ENCODE results near the gene CKM.

Gene CKM

GRCh38 chr19:45297674-45298073 is 25.0 kb downstream of the CKM start:
- peaks cover 4% of the 10 kb centered on the region for H3K36me3 Mint-ChIP-seq (ENCODE audit: low read depth)
- H3K4me3 Mint-ChIP-seq = no peak overlapping the region
- H3K4me1 Mint-ChIP-seq (ENCODE audit: low read depth) = no peaks in the 10 kb centered on the region
- H3K27ac Mint-ChIP-seq = no peak overlapping the region
- no peaks in the 10 kb centered on the region for H3K27me3 Mint-ChIP-seq (ENCODE audit: low read depth)
- H3K9me3 Mint-ChIP-seq = no peaks in the 10 kb centered on the region

DNA sequence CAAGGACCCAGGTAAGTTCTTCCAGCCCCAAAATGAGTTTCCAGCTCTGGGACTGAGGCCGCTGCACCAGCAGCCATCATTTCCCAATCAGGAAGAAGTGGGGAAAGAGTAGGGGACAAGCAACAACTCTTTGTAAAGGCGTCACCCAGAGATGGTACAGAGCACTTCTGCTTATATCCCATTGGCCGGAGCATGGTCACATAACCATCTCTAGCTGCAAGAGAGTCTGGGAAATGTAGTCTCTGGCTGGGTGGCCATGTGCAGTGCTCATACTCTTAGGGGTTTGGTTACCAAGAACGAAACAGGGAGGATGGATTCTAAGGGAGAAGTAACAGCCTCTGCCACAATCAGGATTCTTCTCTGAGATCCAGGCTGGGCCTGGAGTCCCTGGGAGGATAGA is 26.3 kb downstream of the CKM start:
- H3K36me3 Mint-ChIP-seq (ENCODE audit: low read depth) = peaks cover 9% of the 10 kb centered on the region
- H3K9me3 Mint-ChIP-seq = no peaks in the 10 kb centered on the region
- no peak overlapping the region for H3K27ac Mint-ChIP-seq
- H3K4me1 Mint-ChIP-seq (ENCODE audit: low read depth) = no peaks in the 10 kb centered on the region
- H3K4me3 Mint-ChIP-seq = no peak overlapping the region
- H3K27me3 Mint-ChIP-seq (ENCODE audit: low read depth) = no peaks in the 10 kb centered on the region

- Mint-ChIP-seq H3K4me3 (no peak overlapping the region), H3K36me3 (ENCODE audit: low read depth) (peaks cover 10% of the 10 kb centered on the region), H3K27ac (no peak overlapping the region)
Measured at GRCh38 chr19:45295873-45296272, 26.8 kb downstream of the CKM start.

DNA sequence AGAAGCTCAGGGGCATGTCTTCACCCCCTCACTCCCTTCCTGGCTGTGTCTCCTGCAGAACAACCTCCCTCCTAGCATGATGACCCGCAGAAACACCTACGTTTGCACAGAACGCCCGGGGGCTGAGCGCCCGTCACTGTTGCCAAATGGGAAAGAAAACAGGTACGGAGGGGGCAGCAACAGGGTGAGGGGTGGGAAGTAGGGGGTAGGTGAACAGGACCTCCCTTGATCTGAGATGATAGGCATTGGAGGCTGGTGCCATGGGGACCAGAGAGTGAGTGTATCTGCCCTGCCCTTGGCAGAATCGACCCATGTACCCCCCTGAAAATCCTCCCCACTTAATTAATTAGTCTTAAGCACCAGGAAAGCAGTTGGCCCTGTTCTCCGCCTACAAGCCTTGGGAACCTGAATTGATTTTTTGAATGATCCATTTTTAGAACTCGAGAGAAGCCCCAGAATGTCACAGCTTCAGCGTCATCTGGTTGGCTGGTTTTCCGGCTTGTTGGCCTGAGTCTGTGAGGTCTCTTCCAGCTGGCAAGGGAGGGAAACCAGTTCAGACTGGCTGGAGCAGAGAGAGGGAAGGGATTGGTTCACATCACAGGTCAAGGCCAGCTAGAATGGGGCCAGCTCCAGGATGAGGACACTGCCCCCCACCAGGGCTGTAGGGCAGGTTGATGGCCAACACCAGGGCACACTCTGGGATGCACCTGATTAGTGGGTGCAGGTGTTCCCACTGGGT is 28.2 kb downstream of the CKM start:
- Mint-ChIP-seq H3K4me3 (no peak overlapping the region), H3K9me3 (no peaks in the 10 kb centered on the region), H3K36me3 (ENCODE audit: low read depth) (peaks cover 10% of the 10 kb centered on the region), H3K27me3 (ENCODE audit: low read depth) (no peaks in the 10 kb centered on the region), H3K4me1 (ENCODE audit: low read depth) (no peaks in the 10 kb centered on the region), H3K27ac (no peak overlapping the region)

More at GRCh38 chr19:45295873-45296272, 26.8 kb downstream of the CKM start:
- H3K4me1 Mint-ChIP-seq (ENCODE audit: low read depth) = no peaks in the 10 kb centered on the region
- no peaks in the 10 kb centered on the region for H3K9me3 Mint-ChIP-seq
- H3K27me3 Mint-ChIP-seq (ENCODE audit: low read depth) = no peaks in the 10 kb centered on the region

- H3K4me3 Mint-ChIP-seq = no peak overlapping the region
- no peaks in the 10 kb centered on the region for H3K4me1 Mint-ChIP-seq (ENCODE audit: low read depth)
- H3K9me3 Mint-ChIP-seq = no peaks in the 10 kb centered on the region
- H3K27me3 Mint-ChIP-seq (ENCODE audit: low read depth) = no peaks in the 10 kb centered on the region
- H3K27ac Mint-ChIP-seq = no peak overlapping the region
- H3K36me3 Mint-ChIP-seq (ENCODE audit: low read depth) = peaks cover 13% of the 10 kb centered on the region
Measured at GRCh38 chr19:45293682-45294081, 29.0 kb downstream of the CKM start.

- no peaks in the 10 kb centered on the region for H3K4me1 Mint-ChIP-seq (ENCODE audit: low read depth)
- no peaks in the 10 kb centered on the region for H3K9me3 Mint-ChIP-seq
- H3K27me3 Mint-ChIP-seq (ENCODE audit: low read depth) = no peaks in the 10 kb centered on the region
- no peak overlapping the region for H3K4me3 Mint-ChIP-seq
- no peak overlapping the region for H3K27ac Mint-ChIP-seq
- peaks cover 15% of the 10 kb centered on the region for H3K36me3 Mint-ChIP-seq (ENCODE audit: low read depth)
Measured at GRCh38 chr19:45291834-45292233, 30.8 kb downstream of the CKM start.

DNA sequence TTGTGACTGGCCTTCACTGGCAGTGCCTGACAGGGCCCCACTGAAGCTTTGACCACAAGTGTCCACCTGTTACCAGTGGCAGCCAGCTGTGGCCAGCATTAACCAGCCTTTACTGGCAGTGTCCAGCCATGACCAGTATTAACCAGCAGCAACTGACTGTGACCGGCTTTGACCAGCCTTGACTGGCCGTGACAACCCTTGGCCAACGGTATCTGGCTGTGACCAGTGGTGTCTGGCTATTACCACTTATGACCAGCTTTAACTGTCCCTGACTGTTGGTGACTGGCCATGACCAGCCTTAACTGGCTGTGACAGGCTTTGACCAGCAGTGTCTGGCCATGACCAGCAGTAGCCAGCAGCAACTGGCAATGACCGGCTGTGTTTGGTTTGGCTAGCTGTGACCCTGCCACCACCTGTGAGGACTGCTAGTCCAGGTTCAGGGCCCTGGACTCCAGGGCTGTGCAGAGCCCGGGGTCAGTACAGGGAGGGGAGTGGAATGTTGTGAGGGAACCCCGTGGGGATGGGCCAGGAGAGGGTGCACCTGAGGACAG is 32.2 kb downstream of the CKM start:
- H3K4me3 Mint-ChIP-seq = no peak overlapping the region
- no peaks in the 10 kb centered on the region for H3K27me3 Mint-ChIP-seq (ENCODE audit: low read depth)
- H3K9me3 Mint-ChIP-seq = no peaks in the 10 kb centered on the region
- no peak overlapping the region for H3K27ac Mint-ChIP-seq
- H3K36me3 Mint-ChIP-seq (ENCODE audit: low read depth) = peaks cover 17% of the 10 kb centered on the region
- H3K4me1 Mint-ChIP-seq (ENCODE audit: low read depth) = no peaks in the 10 kb centered on the region

DNA sequence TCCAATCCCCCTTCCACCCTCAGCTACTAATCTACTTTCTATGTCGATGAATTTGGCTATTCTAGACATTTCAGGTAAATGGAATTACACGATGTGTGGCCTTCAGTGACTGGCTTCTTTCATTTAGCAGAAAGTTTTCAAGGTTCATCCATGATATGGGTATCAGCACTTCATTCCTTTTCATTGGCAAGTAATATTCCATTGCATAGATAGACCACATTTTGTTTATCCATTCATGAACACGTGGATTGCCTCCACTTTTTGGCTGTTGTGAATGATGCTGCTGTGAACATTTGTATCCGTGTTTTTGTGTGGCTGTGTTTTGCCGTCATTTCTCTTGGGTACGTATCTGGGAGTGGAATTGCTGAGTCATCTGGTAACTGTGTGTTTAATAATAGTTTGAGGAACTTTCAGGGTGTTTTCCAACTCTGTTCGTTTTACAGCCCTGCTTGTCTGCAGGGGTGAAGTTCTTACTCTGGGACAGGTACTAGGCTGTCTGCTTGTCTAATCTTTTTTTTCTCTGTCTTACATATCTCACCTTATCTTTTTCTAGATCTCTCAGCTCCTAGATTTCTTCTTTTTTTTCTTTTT is 39.1 kb downstream of the CKM start:
- Mint-ChIP-seq H3K9me3 (no peaks in the 10 kb centered on the region), H3K4me3 (no peak overlapping the region), H3K36me3 (ENCODE audit: low read depth) (peaks cover 11% of the 10 kb centered on the region)

GRCh38 chr19:45280471-45280961 is 42.2 kb downstream of the CKM start:
- Mint-ChIP-seq H3K4me3 (no peak overlapping the region), H3K9me3 (no peaks in the 10 kb centered on the region), H3K36me3 (ENCODE audit: low read depth) (peaks cover 10% of the 10 kb centered on the region), H3K27ac (no peak overlapping the region), H3K27me3 (ENCODE audit: low read depth) (no peaks in the 10 kb centered on the region), H3K4me1 (ENCODE audit: low read depth) (peaks cover 2% of the 10 kb centered on the region)

More for the DNA sequence above, 39.1 kb downstream of the CKM start:
- Mint-ChIP-seq H3K27ac (no peak overlapping the region), H3K4me1 (ENCODE audit: low read depth) (peaks cover 2% of the 10 kb centered on the region), H3K27me3 (ENCODE audit: low read depth) (no peaks in the 10 kb centered on the region)

DNA sequence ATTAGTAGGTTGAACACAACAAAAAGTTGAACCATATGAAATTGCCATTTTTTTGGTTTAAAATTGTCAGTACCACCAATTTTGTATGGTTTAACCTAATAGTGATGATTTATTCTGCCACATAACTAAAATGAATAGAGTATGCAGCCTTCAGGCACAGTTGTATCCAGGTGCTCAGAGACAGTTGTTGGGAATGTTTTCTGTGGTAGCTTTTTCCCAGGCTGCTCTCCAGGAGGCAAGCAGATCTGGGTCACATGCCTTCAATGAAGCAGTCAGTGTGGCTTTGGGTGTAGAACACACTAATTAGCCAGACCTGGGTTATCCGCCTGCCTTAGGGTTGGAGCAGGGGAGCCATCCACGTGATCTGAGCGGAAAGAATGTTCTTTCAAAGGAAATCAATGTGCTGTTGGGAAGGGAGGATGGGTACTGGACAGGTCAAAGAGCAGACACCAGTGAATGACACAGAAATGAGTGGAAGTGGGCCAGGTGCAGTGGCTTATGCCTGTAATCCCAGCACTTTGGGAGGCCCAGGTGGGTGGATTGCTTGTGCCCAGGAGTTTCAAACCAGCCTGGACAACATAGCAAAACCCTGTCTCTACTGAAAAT is 43.0 kb downstream of the CKM start:
- Mint-ChIP-seq H3K4me1 (ENCODE audit: low read depth) (peaks cover 2% of the 10 kb centered on the region), H3K9me3 (no peaks in the 10 kb centered on the region)

DNA sequence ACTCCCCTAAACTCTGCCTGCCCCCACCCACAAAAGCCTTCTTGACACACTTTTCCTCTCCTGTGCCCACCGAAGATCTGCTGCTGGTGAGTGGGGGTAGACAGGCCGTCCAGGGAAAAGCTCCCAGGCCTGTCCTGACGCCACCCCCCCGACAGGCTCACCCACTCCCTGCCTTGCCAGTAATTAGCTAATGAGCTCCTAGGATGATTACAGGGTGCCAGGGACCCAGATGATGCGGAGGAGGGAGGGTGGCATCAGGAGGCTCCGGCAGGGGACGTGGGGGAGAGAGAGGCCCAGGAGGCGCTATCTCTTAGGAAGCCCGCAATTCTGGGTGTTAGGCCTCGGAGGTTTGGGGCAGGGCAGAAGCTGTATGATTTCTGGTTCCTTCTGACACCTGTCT is 44.6 kb downstream of the CKM start:
- no peak overlapping the region for H3K27ac Mint-ChIP-seq
- H3K4me3 Mint-ChIP-seq = no peak overlapping the region
- H3K9me3 Mint-ChIP-seq = no peaks in the 10 kb centered on the region
- no peaks in the 10 kb centered on the region for H3K27me3 Mint-ChIP-seq (ENCODE audit: low read depth)
- H3K36me3 Mint-ChIP-seq (ENCODE audit: low read depth) = peaks cover 4% of the 10 kb centered on the region
- peaks cover 2% of the 10 kb centered on the region for H3K4me1 Mint-ChIP-seq (ENCODE audit: low read depth)

More for the DNA sequence above, 43.0 kb downstream of the CKM start:
- Mint-ChIP-seq H3K36me3 (ENCODE audit: low read depth) (peaks cover 10% of the 10 kb centered on the region), H3K27ac (no peak overlapping the region), H3K27me3 (ENCODE audit: low read depth) (no peaks in the 10 kb centered on the region), H3K4me3 (no peak overlapping the region)

DNA sequence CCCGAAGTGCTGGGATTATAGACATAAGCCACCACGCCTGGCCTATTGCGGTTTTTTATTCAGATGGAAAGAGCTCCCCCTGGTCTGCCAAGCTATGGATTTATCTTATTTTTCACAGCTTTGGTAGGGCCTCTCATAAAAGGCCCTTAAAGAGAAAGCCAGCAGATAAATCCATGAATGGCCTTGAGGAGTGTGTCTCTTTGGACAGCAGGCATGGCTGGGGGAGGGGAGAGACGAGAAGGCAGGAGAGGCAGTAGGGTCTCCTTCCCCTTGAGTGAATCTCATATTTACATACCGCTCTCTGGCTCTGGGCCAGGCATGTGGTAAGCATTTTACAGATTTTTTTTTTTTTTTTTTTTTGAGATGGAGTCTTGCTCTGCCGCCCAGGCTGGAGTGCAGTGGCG is 46.4 kb downstream of the CKM start:
- H3K27ac Mint-ChIP-seq = no peak overlapping the region
- no peak overlapping the region for H3K4me3 Mint-ChIP-seq
- H3K36me3 Mint-ChIP-seq (ENCODE audit: low read depth) = peaks cover 4% of the 10 kb centered on the region
- no peaks in the 10 kb centered on the region for H3K9me3 Mint-ChIP-seq
- no peaks in the 10 kb centered on the region for H3K27me3 Mint-ChIP-seq (ENCODE audit: low read depth)
- peaks cover 2% of the 10 kb centered on the region for H3K4me1 Mint-ChIP-seq (ENCODE audit: low read depth)

GRCh38 chr19:45275370-45275971 is 47.2 kb downstream of the CKM start:
- no peak overlapping the region for H3K27ac Mint-ChIP-seq
- H3K4me3 Mint-ChIP-seq = no peak overlapping the region
- H3K4me1 Mint-ChIP-seq (ENCODE audit: low read depth) = peaks cover 2% of the 10 kb centered on the region
- H3K36me3 Mint-ChIP-seq (ENCODE audit: low read depth) = peaks cover 4% of the 10 kb centered on the region
- H3K27me3 Mint-ChIP-seq (ENCODE audit: low read depth) = no peaks in the 10 kb centered on the region
- no peaks in the 10 kb centered on the region for H3K9me3 Mint-ChIP-seq

DNA sequence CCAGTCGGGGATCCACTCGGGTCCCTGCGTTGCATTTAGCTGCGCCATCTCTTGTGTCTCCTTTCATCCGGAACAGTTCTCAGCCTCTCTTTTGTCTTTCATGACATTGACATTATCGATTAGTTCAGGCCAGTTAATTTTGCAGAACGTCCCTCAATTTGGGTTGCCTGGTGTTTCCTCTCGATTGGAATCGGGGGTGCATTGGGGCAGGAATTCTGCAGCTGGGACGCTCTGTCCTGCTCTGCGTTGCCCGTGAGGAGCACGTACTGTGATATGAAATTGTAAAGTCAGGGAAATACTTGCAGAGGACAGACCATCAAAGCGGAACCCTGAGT is 49.2 kb downstream of the CKM start:
- Mint-ChIP-seq H3K4me1 (ENCODE audit: low read depth) (no peaks in the 10 kb centered on the region), H3K27ac (no peak overlapping the region), H3K27me3 (ENCODE audit: low read depth) (no peaks in the 10 kb centered on the region), H3K36me3 (ENCODE audit: low read depth) (peaks cover 4% of the 10 kb centered on the region), H3K9me3 (no peaks in the 10 kb centered on the region), H3K4me3 (no peak overlapping the region)

All from T-helper 1 cell treated with Interleukin-12 subunit alpha and Interleukin-12 subunit beta and Interleukin-4 antibody, amounts not matched to agents 30 μg/mL and 1 μg/mL, for 36 hours (primary cell).